RWPE1 (cell line): ENCODE measurements around the gene P2RY14.

Source experiments
- CTCF ChIA-PET: fragments of 350-600 bp; sonication (Branson Sonifier 250); formaldehyde crosslinking; extraction: SDS; loops from one replicate; lab custom pipeline; 2021; lab: Yijun Ruan, JAX
- POLR2A ChIA-PET: fragments of 400-600 bp; formaldehyde crosslinking; extraction: SDS; loops from one replicate; lab custom pipeline; 2020; ENCODE audit warnings: antibody characterized with exemption; ENCODE audit not compliant: low non-redundant PET; lab: Yijun Ruan, JAX
- DNase-seq: peaks from one replicate; pipeline ENCODE4 v3.0.0; 2012; ENCODE audit warnings: low spot score
- H3K27ac ChIP-seq: fragments of 450-650 bp; 2 replicates; pipeline ENCODE4 v1.5.1; 2017
- TF ChIP-seq, protein P1 (sequence below): fragments of 450-650 bp; conservative IDR thresholded peaks from 2 replicates; pipeline ENCODE4 v1.5.1; 2017; ENCODE audit warnings: low read depth, mild to moderate bottlenecking

P2RY14 gene

DNA sequence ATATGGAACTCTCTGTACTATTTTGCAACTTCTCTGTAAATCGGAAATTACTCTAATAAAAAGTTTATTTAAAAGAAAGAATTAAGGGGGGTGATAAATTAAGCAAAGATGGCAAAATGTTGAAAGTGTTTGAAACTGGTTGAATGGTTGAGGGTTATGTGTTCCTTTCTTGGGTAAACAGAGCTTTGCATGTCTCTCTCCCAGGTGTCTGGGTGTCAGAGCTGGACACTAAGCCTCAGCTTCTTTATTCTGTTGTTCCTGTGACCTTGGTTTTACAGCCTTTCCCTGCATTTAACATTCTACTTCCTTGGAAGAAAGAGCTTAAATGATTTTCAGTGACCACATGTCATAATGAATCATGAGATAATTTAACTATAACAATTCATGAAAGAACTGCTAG lies 82.5 kb downstream of the P2RY14 start:
- ChIA-PET POLR2A (no interaction called here), CTCF (no interaction called here)
- TF ChIP-seq, protein P1, sequence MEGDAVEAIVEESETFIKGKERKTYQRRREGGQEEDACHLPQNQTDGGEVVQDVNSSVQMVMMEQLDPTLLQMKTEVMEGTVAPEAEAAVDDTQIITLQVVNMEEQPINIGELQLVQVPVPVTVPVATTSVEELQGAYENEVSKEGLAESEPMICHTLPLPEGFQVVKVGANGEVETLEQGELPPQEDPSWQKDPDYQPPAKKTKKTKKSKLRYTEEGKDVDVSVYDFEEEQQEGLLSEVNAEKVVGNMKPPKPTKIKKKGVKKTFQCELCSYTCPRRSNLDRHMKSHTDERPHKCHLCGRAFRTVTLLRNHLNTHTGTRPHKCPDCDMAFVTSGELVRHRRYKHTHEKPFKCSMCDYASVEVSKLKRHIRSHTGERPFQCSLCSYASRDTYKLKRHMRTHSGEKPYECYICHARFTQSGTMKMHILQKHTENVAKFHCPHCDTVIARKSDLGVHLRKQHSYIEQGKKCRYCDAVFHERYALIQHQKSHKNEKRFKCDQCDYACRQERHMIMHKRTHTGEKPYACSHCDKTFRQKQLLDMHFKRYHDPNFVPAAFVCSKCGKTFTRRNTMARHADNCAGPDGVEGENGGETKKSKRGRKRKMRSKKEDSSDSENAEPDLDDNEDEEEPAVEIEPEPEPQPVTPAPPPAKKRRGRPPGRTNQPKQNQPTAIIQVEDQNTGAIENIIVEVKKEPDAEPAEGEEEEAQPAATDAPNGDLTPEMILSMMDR, result no peak
- H3K27ac ChIP-seq, result no peak overlapping the region
- no peak for DNase-seq

DNA sequence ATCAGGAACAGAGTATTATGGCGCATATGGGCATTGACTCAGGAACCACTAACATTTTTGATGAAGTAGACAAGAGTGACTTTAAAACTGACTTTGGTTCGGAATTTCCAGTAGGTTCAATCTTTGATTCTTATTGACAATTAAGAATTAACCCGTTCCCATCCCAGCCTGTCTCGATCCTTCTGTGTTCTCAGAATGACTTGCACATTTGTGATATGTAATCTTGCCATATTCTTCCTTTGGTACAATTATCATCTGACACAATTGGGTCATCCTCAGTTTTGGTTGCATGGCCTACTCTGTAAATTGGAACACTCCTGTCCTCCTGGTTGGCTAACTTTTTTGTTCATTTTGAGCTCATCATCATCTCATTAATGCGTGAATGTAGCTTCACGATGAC lies 85.8 kb downstream of the P2RY14 start:
- no peak overlapping the region for H3K27ac ChIP-seq
- TF ChIP-seq, protein P1, result no peak
- ChIA-PET CTCF (no interaction called here), POLR2A (no interaction called here)
- no peak for DNase-seq

DNA sequence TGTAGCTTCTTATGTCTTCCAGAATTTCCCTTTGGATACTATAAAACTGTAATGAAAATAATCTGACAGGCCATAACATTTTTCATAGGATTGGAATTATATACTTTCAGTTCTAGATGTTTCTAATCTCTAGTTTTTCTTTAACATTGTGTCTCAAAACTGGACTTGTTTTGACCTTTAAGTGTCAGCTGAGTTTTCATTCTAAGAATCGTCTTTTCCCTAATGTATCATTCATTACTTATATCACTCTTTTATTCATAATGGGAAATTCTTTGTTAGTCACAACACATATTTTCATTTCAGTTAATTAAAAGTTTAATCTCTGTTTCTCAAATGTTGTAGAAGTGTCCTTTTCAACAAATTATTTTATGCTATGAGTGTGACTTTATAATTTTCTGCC lies 87.2 kb downstream of the P2RY14 start:
- TF ChIP-seq, protein P1, result no peak
- ChIA-PET CTCF (no interaction called here), POLR2A (no interaction called here)

GRCh38 chr3:151183265-151183671 lies 95.1 kb downstream of the P2RY14 start:
- H3K27ac ChIP-seq, result no peak overlapping the region
- ChIA-PET CTCF (interaction anchor here (0.7 kb wide), 1 partner anchor 97 kb away, joined by 3 read pairs; no protein-coding TSS in a partner anchor), POLR2A (no interaction called here)
- TF ChIP-seq, protein P1, result no peak
- DNase-seq, result no peak

More for the DNA sequence above, 87.2 kb downstream of the P2RY14 start:
- DNase-seq, result no peak
- no peak overlapping the region for H3K27ac ChIP-seq

DNA sequence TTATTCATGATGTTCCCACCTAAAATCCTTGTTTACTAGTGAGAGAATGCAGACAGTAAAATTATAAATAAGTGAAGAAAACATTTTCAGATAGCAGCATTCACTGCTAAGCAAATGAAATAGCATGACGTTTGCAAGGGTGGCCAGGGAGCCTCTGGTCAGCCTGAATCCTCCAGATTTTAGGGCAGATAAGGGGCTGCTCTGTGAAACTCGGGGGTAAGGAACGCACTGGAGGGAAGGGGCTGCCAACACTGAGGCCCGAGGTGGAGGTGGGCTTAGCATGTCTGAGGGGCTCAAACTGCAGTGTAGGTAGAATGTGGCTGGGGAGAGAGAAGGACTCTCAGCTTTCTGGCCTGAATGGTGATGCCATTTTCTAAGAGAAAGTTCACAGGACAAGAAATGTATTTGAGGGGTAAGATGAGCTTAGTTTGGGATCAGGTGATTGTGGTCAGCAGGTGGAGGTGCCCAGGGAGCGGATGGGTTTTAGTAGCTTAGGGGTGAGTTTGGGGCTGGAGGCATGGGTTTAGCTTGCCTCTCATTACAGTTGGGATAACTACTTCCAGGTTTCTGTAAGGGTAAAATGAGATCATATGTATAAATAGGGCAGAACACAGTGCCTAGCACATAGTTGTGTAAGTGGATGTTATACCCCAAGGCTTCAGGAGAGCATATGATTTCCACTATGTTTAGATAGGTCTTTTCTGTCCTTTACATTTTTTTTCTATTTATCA lies 95.8 kb downstream of the P2RY14 start:
- H3K27ac ChIP-seq, result no peak overlapping the region
- no peak for DNase-seq
- TF ChIP-seq, protein P1, result no peak
- POLR2A ChIA-PET, result no interaction called here
- CTCF ChIA-PET, result no interaction called here

DNA sequence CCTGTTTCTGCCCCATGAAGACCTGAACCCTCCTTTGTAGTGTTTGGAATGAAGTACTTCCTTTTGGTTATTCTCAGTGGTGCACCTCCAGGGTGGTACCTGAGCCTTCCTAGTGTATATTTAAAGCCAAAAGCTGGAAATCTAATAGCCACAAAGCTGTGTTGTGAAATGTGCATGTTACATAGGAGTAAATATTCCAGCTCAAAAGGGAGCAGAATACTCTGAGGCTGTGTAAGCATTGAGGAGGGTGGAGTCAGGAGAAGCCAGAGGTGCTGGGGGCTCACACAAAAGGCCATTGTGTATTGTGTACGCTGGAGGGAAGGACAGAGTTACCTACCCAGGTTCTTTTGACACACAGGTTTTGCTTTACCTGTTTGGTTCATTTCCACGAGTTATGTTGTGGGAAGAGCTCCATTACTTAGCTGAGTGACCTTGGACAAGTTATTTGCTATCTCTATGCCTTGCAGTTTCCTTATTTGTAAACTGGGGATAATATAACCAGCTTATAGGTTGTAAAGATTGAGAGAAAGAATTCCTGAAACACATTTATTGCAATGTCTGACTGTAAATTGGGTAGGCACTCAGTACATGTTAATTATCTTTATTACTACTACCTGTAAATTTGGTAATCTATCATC lies 100.0 kb downstream of the P2RY14 start:
- CTCF ChIA-PET, result interaction anchor here (0.6 to 1.1 kb wide), 3 partner anchors 10 to 329 kb away, joined by 3 to 10 read pairs (median 4); no protein-coding TSS in a partner anchor
- TF ChIP-seq, protein P1, result no peak
- no peak overlapping the region for H3K27ac ChIP-seq
- DNase-seq, result no peak
- POLR2A ChIA-PET, result no interaction called here
